Sigmoid colon (tissue), 7 donors: ENCODE data around the gene ARHGAP42. TPM values are rescaled to one million over a fixed set of nuclear protein-coding genes. Genes with fewer than 3 reads are reported as not detected.

Source experiments
- DNase-seq: peaks from one replicate; pipeline ENCODE4 v3.0.0-alpha.2; 2019
- H3K27ac ChIP-seq, 4 donors: fragments of 200-600 bp; sonication (generic); one replicate each; pipeline ENCODE4 v1.5.1; 2016 to 2019; ENCODE audit warnings: mild to moderate bottlenecking in 1 of 4
- H3K27me3 ChIP-seq, 3 donors: fragments of 200-600 bp; sonication (generic); one replicate each; pipeline ENCODE4 v1.5.1; 2019; ENCODE audit warnings: mild to moderate bottlenecking in 1 of 3
- H3K36me3 ChIP-seq, 4 donors: fragments of 200-600 bp; sonication (generic); one replicate each; pipeline ENCODE4 v1.5.1; 2016 to 2019
- H3K4me1 ChIP-seq, 4 donors: fragments of 200-600 bp; sonication (generic); one replicate each; pipeline ENCODE4 v1.5.1; 2017 to 2019
- H3K4me3 ChIP-seq, 4 donors: fragments of 200-600 bp; sonication (generic); one replicate each; pipeline ENCODE4 v1.5.1; 2017 to 2019; ENCODE audit warnings: mild to moderate bottlenecking in 2 of 4, moderate library complexity in 1 of 4
- H3K9me3 ChIP-seq, 4 donors: fragments of 200-600 bp in 3 of 4; sonication (generic) in 3 of 4; one replicate each; pipeline versions ENCODE4 v1.5.1 to v1.6.1; 2013 to 2019
- EP300 ChIP-seq, 4 donors: sonication (generic); formaldehyde crosslinking; IDR thresholded peaks; one replicate each; pipeline ENCODE4 v1.6.1; 2017; ENCODE audit warnings: antibody characterized with exemption in 4 of 4
- POLR2A ChIP-seq, 2 donors: fragments of 450-650 bp; IDR thresholded peaks; one replicate each; pipeline ENCODE4 v1.6.1; 2016; ENCODE audit warnings: antibody characterized with exemption in 2 of 2, mild to moderate bottlenecking in 2 of 2, moderate library complexity in 2 of 2
- POLR2AphosphoS5 ChIP-seq, 4 donors: sonication (generic); formaldehyde crosslinking; IDR thresholded peaks; one replicate each; pipeline ENCODE4 v1.6.1; 2017; ENCODE audit warnings: antibody characterized with exemption in 4 of 4
- WGBS, 2 donors: extraction: QIAGEN DNeasy Blood & Tissue Kit; methylation state at CpG; one replicate each; pipeline ENCODE4 v1.1.7; 2013; 5-methylcytosine and 5-hydroxymethylcytosine counted together
- intact Hi-C: fragments of 100-400 bp; cut with DNase I; formaldehyde crosslinking; loops from one replicate; pipeline ENCODE4 v1.15.1; 2023
- polyA plus RNA-seq, 3 donors: library from polyadenylated mRNA; stranded (reverse); fragments of 200-250 nt; gene quantifications; one replicate each; pipeline ENCODE4 v1.2.3, GENCODE V29; 2013
- total RNA-seq, 4 donors: library from RNA; depleted of rRNA; stranded (reverse); fragments of >200 nt; gene quantifications; one replicate each; pipeline ENCODE4 v1.1.0, GENCODE V29; 2016
- TF ChIP-seq, protein P1 (sequence below), 4 experiments: fragments of 450-650 bp in 3 of 4; fragments of 200-600 bp in 1 of 4; IDR thresholded peaks; one replicate each; pipeline ENCODE4 v1.5.1; 2016 to 2019; ENCODE audit warnings: antibody characterized with exemption in 4 of 4, mild to moderate bottlenecking in 3 of 4, moderate library complexity in 2 of 4
- donor health status: healthy with polysubstance abuse.
- donor health status: Bipolar disorder and iron deficiency.
- donor health status: healthy.

The ARHGAP42 gene
- total and polyA plus RNA-seq, 7 donors, result 4.2 to 16.9 (median 6.4) TPM

DNA sequence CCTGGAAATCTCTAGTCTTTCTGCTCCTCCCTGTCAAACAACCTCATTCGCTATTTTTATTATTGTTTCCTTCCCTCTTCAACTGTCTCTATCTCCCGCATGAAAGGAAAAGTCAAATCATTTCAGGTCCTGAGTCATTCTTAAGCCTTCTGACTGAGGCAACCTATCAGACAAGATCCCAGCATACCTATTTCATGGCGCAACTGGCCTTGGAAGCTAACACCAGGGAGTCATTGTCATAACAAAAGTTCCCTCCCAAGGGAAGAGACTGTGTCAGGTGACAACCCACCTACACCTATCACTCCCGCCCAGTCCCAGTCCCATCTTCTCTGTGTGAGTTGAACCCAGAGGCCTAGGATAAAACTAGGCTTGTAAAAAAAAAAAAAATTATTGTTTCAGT is 10.2 kb upstream of the ARHGAP42 start:
- Histone ChIP-seq H3K4me3 (no peak overlapping the region), H3K36me3 (no peaks in the 10 kb centered on the region), H3K27ac (no peak overlapping the region), H3K27me3 (no peaks in the 10 kb centered on the region), H3K4me1 (peaks cover 0 to 9% (median 0%) of the 10 kb centered on the region in 4 donors), H3K9me3 (no peaks in the 10 kb centered on the region)
- TF ChIP-seq, protein P1, sequence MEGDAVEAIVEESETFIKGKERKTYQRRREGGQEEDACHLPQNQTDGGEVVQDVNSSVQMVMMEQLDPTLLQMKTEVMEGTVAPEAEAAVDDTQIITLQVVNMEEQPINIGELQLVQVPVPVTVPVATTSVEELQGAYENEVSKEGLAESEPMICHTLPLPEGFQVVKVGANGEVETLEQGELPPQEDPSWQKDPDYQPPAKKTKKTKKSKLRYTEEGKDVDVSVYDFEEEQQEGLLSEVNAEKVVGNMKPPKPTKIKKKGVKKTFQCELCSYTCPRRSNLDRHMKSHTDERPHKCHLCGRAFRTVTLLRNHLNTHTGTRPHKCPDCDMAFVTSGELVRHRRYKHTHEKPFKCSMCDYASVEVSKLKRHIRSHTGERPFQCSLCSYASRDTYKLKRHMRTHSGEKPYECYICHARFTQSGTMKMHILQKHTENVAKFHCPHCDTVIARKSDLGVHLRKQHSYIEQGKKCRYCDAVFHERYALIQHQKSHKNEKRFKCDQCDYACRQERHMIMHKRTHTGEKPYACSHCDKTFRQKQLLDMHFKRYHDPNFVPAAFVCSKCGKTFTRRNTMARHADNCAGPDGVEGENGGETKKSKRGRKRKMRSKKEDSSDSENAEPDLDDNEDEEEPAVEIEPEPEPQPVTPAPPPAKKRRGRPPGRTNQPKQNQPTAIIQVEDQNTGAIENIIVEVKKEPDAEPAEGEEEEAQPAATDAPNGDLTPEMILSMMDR (IDR thresholded peaks at IDR 0.05), result no peak
- intact Hi-C loops, result no loop called here
- DNase-seq, result no peak
- WGBS, 2 donors, result 86 to 90% methylated on average over 4 of the region's 4 CpGs

- Histone ChIP-seq H3K27me3 (no peaks in the 10 kb centered on the region), H3K36me3 (no peaks in the 10 kb centered on the region), H3K4me3 (no peak overlapping the region), H3K4me1 (peaks cover 0 to 4% (median 0%) of the 10 kb centered on the region in 4 donors), H3K9me3 (no peaks in the 10 kb centered on the region), H3K27ac (no peak overlapping the region)
- no peak for DNase-seq
- 80 to 85% methylated on average over 1 of the region's 1 CpG for WGBS, 2 donors
- TF ChIP-seq POLR2AphosphoS5 (IDR thresholded peaks at IDR 0.05) (no peak), EP300 (IDR thresholded peaks at IDR 0.05) (no peak), POLR2A (IDR thresholded peaks at IDR 0.05) (no peak)
- TF ChIP-seq, protein P1 (IDR thresholded peaks at IDR 0.05), result no peak
- intact Hi-C loops, result no loop called here
Observed at GRCh38 chr11:100677796-100678195, 9.3 kb upstream of the ARHGAP42 start.

DNA sequence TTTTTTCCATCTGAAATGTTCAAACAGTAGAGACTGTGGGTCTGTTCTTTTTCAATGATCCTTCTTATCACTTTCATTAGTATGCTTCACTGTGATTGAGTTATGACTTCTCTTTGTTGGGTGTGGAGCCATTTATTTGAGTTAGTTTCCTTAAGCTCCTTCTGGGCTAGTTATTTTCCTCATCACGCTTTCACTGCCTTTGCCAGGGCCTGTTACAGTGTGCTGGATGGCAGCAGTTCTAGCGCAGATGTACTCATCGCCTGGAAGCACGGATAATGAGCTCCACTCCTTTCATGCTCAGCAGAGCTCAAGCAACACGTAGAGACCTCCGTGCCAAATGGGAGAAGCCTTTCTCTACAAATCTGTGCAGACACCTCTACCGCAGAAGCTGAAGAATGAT is 7.0 kb upstream of the ARHGAP42 start:
- TF ChIP-seq POLR2AphosphoS5 (IDR thresholded peaks at IDR 0.05) (no peak), EP300 (IDR thresholded peaks at IDR 0.05) (no peak), POLR2A (IDR thresholded peaks at IDR 0.05) (no peak)
- TF ChIP-seq, protein P1 (IDR thresholded peaks at IDR 0.05), result no peak
- Histone ChIP-seq H3K36me3 (no peaks in the 10 kb centered on the region), H3K9me3 (no peaks in the 10 kb centered on the region), H3K4me1 (peaks cover 0 to 14% (median 5%) of the 10 kb centered on the region in 4 donors), H3K27ac (no peak overlapping the region), H3K4me3 (no peak overlapping the region), H3K27me3 (no peaks in the 10 kb centered on the region)
- intact Hi-C loops, result no loop called here
- 75 to 90% methylated on average over 7 of the region's 7 CpGs for WGBS, 2 donors
- no peak for DNase-seq

DNA sequence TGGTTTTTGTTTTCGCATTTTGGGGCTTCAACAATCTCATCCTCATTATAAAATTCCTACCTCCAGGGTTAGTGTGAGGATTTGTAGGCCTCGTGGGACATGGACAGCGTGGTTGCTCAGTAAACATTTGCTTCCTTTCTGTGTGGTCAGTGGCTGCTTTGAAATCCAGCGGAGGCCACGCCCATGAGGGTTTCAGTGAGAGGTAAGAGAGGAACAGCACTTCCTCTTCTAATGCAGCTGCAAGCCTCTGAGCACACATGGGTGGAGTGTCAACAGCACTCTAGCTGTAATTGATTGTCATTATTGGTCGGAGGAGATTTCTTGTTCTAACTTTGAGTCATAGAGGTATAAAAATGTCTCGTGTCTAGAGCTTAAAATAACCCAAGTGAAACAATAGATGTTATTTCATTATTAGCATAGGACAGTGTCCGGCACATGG is 6.0 kb upstream of the ARHGAP42 start:
- WGBS, 2 donors, result 17 to 27% methylated on average over 8 of the region's 8 CpGs
- Histone ChIP-seq H3K27ac (no peak overlapping the region), H3K4me1 (peaks cover 0 to 20% (median 5%) of the 10 kb centered on the region in 4 donors), H3K27me3 (no peaks in the 10 kb centered on the region), H3K4me3 (no peak overlapping the region), H3K36me3 (no peaks in the 10 kb centered on the region), H3K9me3 (no peaks in the 10 kb centered on the region)
- peak; percentile 75 for DNase-seq
- intact Hi-C loops, result no loop called here
- no peak for TF ChIP-seq POLR2AphosphoS5 (IDR thresholded peaks at IDR 0.05)

GRCh38 chr11:100682247-100682969 is 4.7 kb upstream of the ARHGAP42 start:
- TF ChIP-seq, protein P1 (IDR thresholded peaks at IDR 0.05), result peak in 3 of 4 experiments; percentile 21 to 40 (median 28)
- TF ChIP-seq POLR2AphosphoS5 (IDR thresholded peaks at IDR 0.05), result no peak
- DNase-seq, result no peak
- Histone ChIP-seq H3K27ac (peak overlapping the region in 1 of 4 donors; percentile 13), H3K36me3 (no peaks in the 10 kb centered on the region), H3K4me1 (peaks cover 0 to 27% (median 9%) of the 10 kb centered on the region in 4 donors), H3K27me3 (no peaks in the 10 kb centered on the region), H3K9me3 (no peaks in the 10 kb centered on the region), H3K4me3 (no peak overlapping the region)
- 50 to 82% methylated on average over 2 of the region's 2 CpGs for WGBS, 2 donors
- intact Hi-C loops, result loop anchor here (1.0 kb wide), 1 partner anchor 173 kb away; no protein-coding TSS in a partner anchor
